CD4-positive, alpha-beta T cell (primary cell): ENCODE measurements around the gene PRKCB. TPM values are rescaled to one million over a fixed set of nuclear protein-coding genes. Genes with fewer than 3 reads are reported as not detected.

Source experiments
- ATAC-seq: fragments of 200-7000 bp; cut with Tn5 transposase; one replicate; pipeline ENCODE4 v1.10.0; 2022; ENCODE audit warnings: mild to moderate bottlenecking; ENCODE audit not compliant: poor library complexity
- CTCF ChIA-PET: fragments of 350-600 bp; sonication (Branson Sonifier 250); formaldehyde crosslinking; loops from one replicate; lab custom pipeline; 2021; ENCODE audit warnings: antibody characterized with exemption, inconsistent platforms; lab: Charles Lee
- POLR2A ChIA-PET: fragments of 350-600 bp; sonication (Branson Sonifier 250); formaldehyde crosslinking; loops from one replicate; lab custom pipeline; 2021; ENCODE audit warnings: antibody characterized with exemption, inconsistent platforms; lab: Charles Lee
- DNase-seq, 14 experiments: peaks; one replicate each; pipeline ENCODE4 v3.0.0-alpha.2; 2013 to 2020; ENCODE audit warnings: mixed read lengths in 2 of 14
- H3K27ac ChIP-seq, 2 donors: one replicate each; pipeline versions ENCODE4 v1.5.1 to v1.7.0; 2013; ENCODE audit warnings: low read length in 2 of 2, low read depth in 1 of 2, mild to moderate bottlenecking in 1 of 2
- H3K27me3 ChIP-seq, 2 experiments: 1 replicate in 1 of 2; 2 replicates in 1 of 2; pipeline versions ENCODE4 v1.6.1 to v1.7.0; 2013; ENCODE audit warnings: low read length in 2 of 2, control low read depth in 1 of 2, mild to moderate bottlenecking in 1 of 2, moderate library complexity in 1 of 2; ENCODE audit not compliant: insufficient read depth in 2 of 2, control insufficient read depth in 1 of 2
- H3K36me3 ChIP-seq: one replicate; pipeline ENCODE4 v1.6.1; 2013; ENCODE audit warnings: low read length, control low read depth; ENCODE audit not compliant: insufficient read depth
- H3K4me1 ChIP-seq: one replicate; pipeline ENCODE4 v1.6.1; 2013; ENCODE audit warnings: low read length, control low read depth; ENCODE audit not compliant: insufficient read depth
- H3K4me3 ChIP-seq: one replicate; pipeline ENCODE4 v1.5.1; 2013; ENCODE audit warnings: mild to moderate bottlenecking, low read length, moderate library complexity
- H3K9me3 ChIP-seq, 2 experiments: 1 replicate in 1 of 2; 2 replicates in 1 of 2; pipeline versions ENCODE4 v1.6.1 to v1.7.0; 2013; ENCODE audit warnings: low read length in 2 of 2, mild to moderate bottlenecking in 2 of 2, control low read depth in 1 of 2, moderate library complexity in 1 of 2; ENCODE audit not compliant: control insufficient read depth in 1 of 2, insufficient read depth in 1 of 2
- H3K27ac Mint-ChIP-seq: one replicate; pipeline ENCODE4 v1.8.0; 2020; ENCODE audit warnings: mixed read lengths
- H3K27me3 Mint-ChIP-seq: one replicate; pipeline ENCODE4 v1.8.0; 2021; ENCODE audit warnings: mixed read lengths
- H3K36me3 Mint-ChIP-seq: one replicate; pipeline ENCODE4 v1.8.0; 2021; ENCODE audit warnings: low read depth, mixed read lengths
- H3K4me1 Mint-ChIP-seq: one replicate; pipeline ENCODE4 v1.8.0; 2021; ENCODE audit warnings: low read depth, mixed read lengths
- H3K4me3 Mint-ChIP-seq: one replicate; pipeline ENCODE4 v1.8.0; 2020; ENCODE audit warnings: mild to moderate bottlenecking, mixed read lengths
- H3K9me3 Mint-ChIP-seq: one replicate; pipeline ENCODE4 v1.8.0; 2020; ENCODE audit warnings: mixed read lengths
- CTCF ChIP-seq: fragments of 200-600 bp; IDR thresholded peaks from one replicate; pipeline ENCODE4 v1.8.0; 2022; ENCODE audit warnings: antibody characterized with exemption, mild to moderate bottlenecking
- intact Hi-C, 2 experiments: fragments of 100-400 bp; cut with DNase I in 1 of 2; cut with micrococcal nuclease in 1 of 2; formaldehyde crosslinking; loops; one replicate each; pipeline versions ENCODE4 v1.15.1 to v1.9.0; 2023 to 2025; cut with DNase I, micrococcal nuclease
- total RNA-seq, 174 experiments: library from RNA in 2 of 174; stranded (reverse) in 2 of 174; gene quantifications; one replicate each; pipeline ENCODE4 v1.2.3 and lab custom pipeline; 2021 to 2026

PRKCB gene
- total RNA-seq, 2 experiments from 2014 or later: 64.7 TPM

GRCh38 chr16:23898682-23899430, 63.1 kb downstream of the PRKCB start:
- Mint-ChIP-seq H3K27me3 (no peaks in the 10 kb centered on the region), H3K9me3 (no peaks in the 10 kb centered on the region), H3K4me3 (no peak overlapping the region), H3K27ac (no peak overlapping the region), H3K36me3 (no peaks in the 10 kb centered on the region), H3K4me1 (peaks cover 83% of the 10 kb centered on the region)
- CTCF ChIA-PET: no interaction called here
- POLR2A ChIA-PET: interaction anchor here (0.6 kb wide), 1 partner anchor 19 kb away, joined by 4 read pairs; no protein-coding TSS in a partner anchor
- ATAC-seq (no peak), DNase-seq (no peak)
- TF ChIP-seq CTCF: no peak
- no peak overlapping the region for H3K27ac ChIP-seq
- peaks cover 1% of the 10 kb centered on the region for H3K36me3 ChIP-seq
- H3K9me3 ChIP-seq: no peaks in the 10 kb centered on the region
- intact Hi-C loops: no loop called here
- no peak overlapping the region for H3K4me3 ChIP-seq
- H3K4me1 ChIP-seq: peaks cover 39% of the 10 kb centered on the region
- H3K27me3 ChIP-seq: no peaks in the 10 kb centered on the region

GRCh38 chr16:23899869-23900268, 64.1 kb downstream of the PRKCB start:
- ATAC-seq: no peak
- Mint-ChIP-seq H3K9me3 (no peaks in the 10 kb centered on the region), H3K36me3 (no peaks in the 10 kb centered on the region), H3K27ac (no peak overlapping the region), H3K27me3 (no peaks in the 10 kb centered on the region), H3K4me1 (peaks cover 79% of the 10 kb centered on the region), H3K4me3 (no peak overlapping the region)
- H3K27me3 ChIP-seq: no peaks in the 10 kb centered on the region
- CTCF ChIA-PET: interaction anchor here (0.6 kb wide), 1 partner anchor 454 kb away, joined by 3 read pairs; no protein-coding TSS in a partner anchor
- no peak overlapping the region for H3K27ac ChIP-seq
- H3K36me3 ChIP-seq: peaks cover 3% of the 10 kb centered on the region
- H3K4me3 ChIP-seq: no peak overlapping the region
- DNase-seq: no peak
- POLR2A ChIA-PET: interaction anchor here (0.6 kb wide), 1 partner anchor 20 kb away, joined by 4 read pairs; no protein-coding TSS in a partner anchor
- no peak for TF ChIP-seq CTCF
- H3K9me3 ChIP-seq: no peaks in the 10 kb centered on the region
- intact Hi-C loops: loop anchor here in 1 of 2 experiments (10.0 kb wide), 1 partner anchor 55 kb away; no protein-coding TSS in a partner anchor
- peaks cover 39% of the 10 kb centered on the region for H3K4me1 ChIP-seq

- Histone ChIP-seq H3K4me1 (peaks cover 42% of the 10 kb centered on the region), H3K4me3 (no peak overlapping the region), H3K36me3 (peaks cover 3% of the 10 kb centered on the region), H3K27me3 (no peaks in the 10 kb centered on the region), H3K9me3 (no peaks in the 10 kb centered on the region), H3K27ac (no peak overlapping the region)
- no peak for TF ChIP-seq CTCF
- CTCF ChIA-PET: interaction anchor here (0.6 kb wide), 1 partner anchor 454 kb away, joined by 3 read pairs; no protein-coding TSS in a partner anchor
- Mint-ChIP-seq H3K4me3 (no peak overlapping the region), H3K9me3 (no peaks in the 10 kb centered on the region), H3K27me3 (no peaks in the 10 kb centered on the region), H3K4me1 (peaks cover 79% of the 10 kb centered on the region), H3K36me3 (no peaks in the 10 kb centered on the region), H3K27ac (peak overlapping the region; percentile 5)
- no peak for DNase-seq
- ATAC-seq: no peak
- intact Hi-C loops: loop anchor here in 1 of 2 experiments (10.0 kb wide), 1 partner anchor 54 kb away; no protein-coding TSS in a partner anchor
- POLR2A ChIA-PET: no interaction called here
Observed at GRCh38 chr16:23900480-23901177, 64.8 kb downstream of the PRKCB start.
